HepG2 (cell line): Measurements from ENCODE around the gene CCDC142. TPM values are rescaled to one million over a fixed set of nuclear protein-coding genes. Genes with fewer than 3 reads are reported as not detected.

Experiments used
- DNMT3B ChIP-seq: conservative IDR thresholded peaks from 2 replicates; pipeline ENCODE4 v1.6.1; 2016; ENCODE audit warnings: missing biosample characterization, control low read depth
- IRF2 ChIP-seq: IDR thresholded peaks from 2 replicates; pipeline ENCODE4 v1.6.1; 2018; ENCODE audit warnings: missing genetic modification reagents, missing compliant biosample characterization
- KDM5B ChIP-seq: sonication (generic); formaldehyde crosslinking; IDR thresholded peaks from 2 replicates; pipeline ENCODE4 v1.4.0; 2020; ENCODE audit warnings: missing genetic modification reagents, mild to moderate bottlenecking, borderline replicate concordance
- KLF13 ChIP-seq: sonication (generic); formaldehyde crosslinking; IDR thresholded peaks from 2 replicates; pipeline ENCODE4 v1.4.0; 2020; ENCODE audit warnings: mild to moderate bottlenecking, missing genetic modification reagents
- KMT2B ChIP-seq: IDR thresholded peaks from 2 replicates; pipeline ENCODE4 v1.6.1; 2016; ENCODE audit warnings: missing genetic modification reagents, missing compliant biosample characterization
- MTA3 ChIP-seq: sonication (generic); formaldehyde crosslinking; IDR thresholded peaks from 2 replicates; pipeline ENCODE4 v1.4.0; 2020; ENCODE audit warnings: missing genetic modification reagents
- PRMT3 ChIP-seq: sonication (generic); formaldehyde crosslinking; IDR thresholded peaks from 2 replicates; pipeline ENCODE4 v1.8.1; 2022; ENCODE audit warnings: low read depth, mild to moderate bottlenecking, moderate library complexity, missing genetic modification reagents, borderline replicate concordance
- RFX5 ChIP-seq: IDR thresholded peaks from 2 replicates; pipeline ENCODE4 v1.6.1; 2011; ENCODE audit warnings: low read depth, low read length, improper control_type of control experiment
- TBX2 ChIP-seq: sonication (generic); formaldehyde crosslinking; IDR thresholded peaks from 2 replicates; pipeline ENCODE4 v1.5.0; 2020; ENCODE audit warnings: missing genetic modification reagents, mild to moderate bottlenecking, borderline replicate concordance
- ZFX ChIP-seq: sonication (generic); formaldehyde crosslinking; IDR thresholded peaks from 2 replicates; pipeline ENCODE4 v1.4.0; 2020; ENCODE audit warnings: mild to moderate bottlenecking, low read depth, missing genetic modification reagents, moderate library complexity
- ZMAT3 ChIP-seq: sonication (generic); formaldehyde crosslinking; conservative IDR thresholded peaks from 2 replicates; pipeline ENCODE4 v1.7.0; 2021; ENCODE audit warnings: missing genetic modification reagents
- ZNF274 ChIP-seq: sonication (generic); formaldehyde crosslinking; IDR thresholded peaks from 2 replicates; pipeline ENCODE4 v1.5.1; 2020; ENCODE audit warnings: mild to moderate bottlenecking, missing genetic modification reagents
- ZNF367 ChIP-seq: sonication (generic); formaldehyde crosslinking; IDR thresholded peaks from 2 replicates; pipeline ENCODE4 v1.4.0; 2020; ENCODE audit warnings: missing genetic modification reagents, borderline replicate concordance
- ZNF709 ChIP-seq: sonication (generic); formaldehyde crosslinking; IDR thresholded peaks from 2 replicates; pipeline ENCODE4 v1.5.0; 2020; ENCODE audit warnings: mild to moderate bottlenecking, missing genetic modification reagents
- ZSCAN22 ChIP-seq: sonication (generic); formaldehyde crosslinking; IDR thresholded peaks from 2 replicates; pipeline ENCODE4 v1.4.0; 2020; ENCODE audit warnings: mild to moderate bottlenecking, missing genetic modification reagents
- ZSCAN30 ChIP-seq: sonication (generic); formaldehyde crosslinking; IDR thresholded peaks from 2 replicates; pipeline ENCODE4 v1.5.0; 2020; ENCODE audit warnings: mild to moderate bottlenecking, missing genetic modification reagents
- ZSCAN9 ChIP-seq: IDR thresholded peaks from 2 replicates; pipeline ENCODE4 v1.6.1; 2016; ENCODE audit warnings: borderline replicate concordance
- polyA plus RNA-seq, 8 experiments: library from polyadenylated mRNA; depleted of rRNA in 3 of 8; stranded (reverse) in 7 of 8; unstranded in 1 of 8; fragments of >200 nt; fragmentation: Illumina TruSeq in 4 of 8; extraction: Trizol in 4 of 8; gene quantifications; 2 replicates each; pipeline versions ENCODE4 v1.2.1 to v1.2.3, GENCODE V29; 2011 to 2016; ENCODE audit warnings: low read depth in 4 of 8, missing spikeins in 1 of 8, mixed read lengths in 1 of 8; ENCODE audit not compliant: insufficient read depth in 1 of 8
- total RNA-seq, 5 experiments: library from RNA; depleted of rRNA; stranded (reverse); fragments of >200 nt; fragmentation: Illumina TruSeq; extraction: Trizol; gene quantifications; 2 replicates each; pipeline ENCODE4 v1.2.3, GENCODE V29; 2016; ENCODE audit warnings: low read depth in 1 of 5
- TF ChIP-seq, protein P1 (sequence below): sonication (generic); formaldehyde crosslinking; IDR thresholded peaks from 2 replicates; pipeline ENCODE4 v1.4.0; 2020; ENCODE audit warnings: missing genetic modification reagents, low read depth, mild to moderate bottlenecking, borderline replicate concordance
- TF ChIP-seq, protein P2 (sequence below): sonication (generic); formaldehyde crosslinking; IDR thresholded peaks from 2 replicates; pipeline ENCODE4 v1.8.1; 2023; ENCODE audit warnings: mild to moderate bottlenecking, missing genetic modification reagents
- TF ChIP-seq, protein P3 (sequence below): sonication (generic); formaldehyde crosslinking; IDR thresholded peaks from 2 replicates; pipeline ENCODE4 v1.8.1; 2023; ENCODE audit warnings: mild to moderate bottlenecking, moderate library complexity, missing genetic modification reagents
- TF ChIP-seq, protein P4 (sequence below): sonication (generic); formaldehyde crosslinking; conservative IDR thresholded peaks from 2 replicates; pipeline ENCODE4 v1.8.0; 2022; ENCODE audit warnings: low read depth, missing genetic modification reagents
- TF ChIP-seq, protein P5 (sequence below): sonication (generic); formaldehyde crosslinking; IDR thresholded peaks from 2 replicates; pipeline ENCODE4 v1.5.1; 2020; ENCODE audit warnings: missing genetic modification reagents, mild to moderate bottlenecking, borderline replicate concordance
- TF ChIP-seq, protein P6 (sequence below): IDR thresholded peaks from 2 replicates; pipeline ENCODE4 v1.6.1; 2016; ENCODE audit warnings: missing genetic modification reagents, missing compliant biosample characterization

The CCDC142 gene
- total and polyA plus RNA-seq, 2 of the 13 experiments (the other 11 are each of a cell fraction or from before 2014, with no cell fraction given), result 14.7 to 30.4 TPM

DNA sequence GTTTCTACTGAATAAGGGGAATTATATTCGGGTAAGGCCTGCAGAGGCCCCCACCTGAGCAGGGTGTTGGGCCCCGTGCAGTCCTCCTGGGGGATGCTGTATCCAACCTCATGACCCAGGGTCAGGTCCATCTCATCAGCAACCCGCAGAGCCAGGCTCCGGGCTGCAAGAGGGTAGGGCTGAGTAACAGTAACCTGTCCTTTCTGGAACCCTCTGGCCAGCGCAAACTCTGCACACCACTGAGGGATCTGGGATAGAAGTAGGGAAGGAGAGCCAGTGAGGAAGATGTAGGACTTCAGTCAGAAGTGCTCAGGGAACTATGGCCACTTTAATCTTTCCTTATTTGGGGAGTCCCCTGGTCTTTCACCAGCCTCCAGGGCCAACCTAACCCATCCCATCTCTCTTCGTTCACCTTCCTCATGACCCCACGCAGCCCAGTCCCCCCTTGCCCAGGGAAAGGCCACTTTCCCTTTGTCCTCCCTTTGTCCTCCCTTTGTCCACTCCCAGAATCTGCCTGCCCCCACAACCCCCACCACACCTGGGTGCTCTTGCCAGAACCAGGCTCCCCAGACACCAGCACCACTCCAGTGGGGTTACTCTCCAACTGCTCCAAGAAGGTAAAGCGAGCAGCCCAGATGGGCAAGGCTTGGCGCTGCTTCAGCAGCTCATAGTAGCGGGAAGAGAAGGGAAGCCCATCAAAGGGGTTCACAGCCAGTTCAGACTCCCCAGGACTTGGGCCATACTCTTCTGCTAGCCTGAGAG, 42.3 kb upstream of the CCDC142 start (continued):
- TF ChIP-seq, protein P1, sequence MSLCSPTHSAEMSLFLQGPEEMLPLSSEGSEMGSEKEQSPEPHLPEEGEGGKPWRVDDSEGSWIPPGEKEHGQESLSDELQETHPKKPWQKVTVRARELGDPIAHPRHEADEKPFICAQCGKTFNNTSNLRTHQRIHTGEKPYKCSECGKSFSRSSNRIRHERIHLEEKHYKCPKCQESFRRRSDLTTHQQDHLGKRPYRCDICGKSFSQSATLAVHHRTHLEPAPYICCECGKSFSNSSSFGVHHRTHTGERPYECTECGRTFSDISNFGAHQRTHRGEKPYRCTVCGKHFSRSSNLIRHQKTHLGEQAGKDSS (CRISPR knock-in tag), result peak; percentile 63; the same call in 1 of the 2 replicates
- TF ChIP-seq KDM5B (CRISPR knock-in tag) (0 out of 2 replicates have a peak, but pooled peaks have one; percentile 11), ZSCAN22 (CRISPR knock-in tag) (no peak), KMT2B (CRISPR knock-in tag) (no peak), ZNF709 (CRISPR knock-in tag) (0 out of 2 replicates have a peak, but pooled peaks have one; percentile 54), ZSCAN30 (CRISPR knock-in tag) (no peak), RFX5 (no peak), MTA3 (CRISPR knock-in tag) (no peak), ZNF367 (no peak), PRMT3 (no peak), ZFX (CRISPR knock-in tag) (no peak), DNMT3B (no peak), ZMAT3 (CRISPR knock-in tag) (no peak), KLF13 (CRISPR knock-in tag) (no peak), TBX2 (CRISPR knock-in tag) (no peak), ZNF274 (CRISPR knock-in tag) (peak; percentile 13; the same call in 1 of the 2 replicates), ZSCAN9 (no peak), IRF2 (CRISPR knock-in tag) (no peak)
- TF ChIP-seq, protein P2, sequence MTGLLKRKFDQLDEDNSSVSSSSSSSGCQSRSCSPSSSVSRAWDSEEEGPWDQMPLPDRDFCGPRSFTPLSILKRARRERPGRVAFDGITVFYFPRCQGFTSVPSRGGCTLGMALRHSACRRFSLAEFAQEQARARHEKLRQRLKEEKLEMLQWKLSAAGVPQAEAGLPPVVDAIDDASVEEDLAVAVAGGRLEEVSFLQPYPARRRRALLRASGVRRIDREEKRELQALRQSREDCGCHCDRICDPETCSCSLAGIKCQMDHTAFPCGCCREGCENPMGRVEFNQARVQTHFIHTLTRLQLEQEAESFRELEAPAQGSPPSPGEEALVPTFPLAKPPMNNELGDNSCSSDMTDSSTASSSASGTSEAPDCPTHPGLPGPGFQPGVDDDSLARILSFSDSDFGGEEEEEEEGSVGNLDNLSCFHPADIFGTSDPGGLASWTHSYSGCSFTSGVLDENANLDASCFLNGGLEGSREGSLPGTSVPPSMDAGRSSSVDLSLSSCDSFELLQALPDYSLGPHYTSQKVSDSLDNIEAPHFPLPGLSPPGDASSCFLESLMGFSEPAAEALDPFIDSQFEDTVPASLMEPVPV (CRISPR knock-in tag), result peak; percentile 54; the same call in 1 of the 2 replicates
- TF ChIP-seq, protein P3, sequence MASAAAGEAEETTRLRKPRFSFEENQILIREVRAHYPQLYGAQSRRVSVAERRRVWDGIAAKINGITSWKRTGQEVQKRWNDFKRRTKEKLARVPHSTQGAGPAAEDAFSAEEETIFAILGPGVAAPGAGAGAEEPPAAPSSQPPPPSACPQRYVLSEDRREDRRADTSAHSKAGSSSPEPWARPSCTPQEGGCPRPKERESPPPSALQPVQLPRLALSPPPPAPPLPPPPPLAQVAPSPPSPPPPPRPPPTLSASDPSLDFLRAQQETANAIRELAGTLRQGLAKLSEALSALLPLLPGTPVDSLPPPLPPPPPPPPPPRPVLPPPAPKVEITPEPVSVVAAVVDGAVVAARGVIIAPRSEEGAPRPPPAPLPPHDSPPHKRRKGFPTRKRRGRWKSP (CRISPR knock-in tag), result no peak
- TF ChIP-seq, protein P4, sequence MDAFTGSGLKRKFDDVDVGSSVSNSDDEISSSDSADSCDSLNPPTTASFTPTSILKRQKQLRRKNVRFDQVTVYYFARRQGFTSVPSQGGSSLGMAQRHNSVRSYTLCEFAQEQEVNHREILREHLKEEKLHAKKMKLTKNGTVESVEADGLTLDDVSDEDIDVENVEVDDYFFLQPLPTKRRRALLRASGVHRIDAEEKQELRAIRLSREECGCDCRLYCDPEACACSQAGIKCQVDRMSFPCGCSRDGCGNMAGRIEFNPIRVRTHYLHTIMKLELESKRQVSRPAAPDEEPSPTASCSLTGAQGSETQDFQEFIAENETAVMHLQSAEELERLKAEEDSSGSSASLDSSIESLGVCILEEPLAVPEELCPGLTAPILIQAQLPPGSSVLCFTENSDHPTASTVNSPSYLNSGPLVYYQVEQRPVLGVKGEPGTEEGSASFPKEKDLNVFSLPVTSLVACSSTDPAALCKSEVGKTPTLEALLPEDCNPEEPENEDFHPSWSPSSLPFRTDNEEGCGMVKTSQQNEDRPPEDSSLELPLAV (CRISPR knock-in tag), result no peak
- TF ChIP-seq, protein P5, sequence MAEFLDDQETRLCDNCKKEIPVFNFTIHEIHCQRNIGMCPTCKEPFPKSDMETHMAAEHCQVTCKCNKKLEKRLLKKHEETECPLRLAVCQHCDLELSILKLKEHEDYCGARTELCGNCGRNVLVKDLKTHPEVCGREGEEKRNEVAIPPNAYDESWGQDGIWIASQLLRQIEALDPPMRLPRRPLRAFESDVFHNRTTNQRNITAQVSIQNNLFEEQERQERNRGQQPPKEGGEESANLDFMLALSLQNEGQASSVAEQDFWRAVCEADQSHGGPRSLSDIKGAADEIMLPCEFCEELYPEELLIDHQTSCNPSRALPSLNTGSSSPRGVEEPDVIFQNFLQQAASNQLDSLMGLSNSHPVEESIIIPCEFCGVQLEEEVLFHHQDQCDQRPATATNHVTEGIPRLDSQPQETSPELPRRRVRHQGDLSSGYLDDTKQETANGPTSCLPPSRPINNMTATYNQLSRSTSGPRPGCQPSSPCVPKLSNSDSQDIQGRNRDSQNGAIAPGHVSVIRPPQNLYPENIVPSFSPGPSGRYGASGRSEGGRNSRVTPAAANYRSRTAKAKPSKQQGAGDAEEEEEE (CRISPR knock-in tag), result 0 out of 2 replicates have a peak, but pooled peaks have one; percentile 54
- TF ChIP-seq, protein P6, sequence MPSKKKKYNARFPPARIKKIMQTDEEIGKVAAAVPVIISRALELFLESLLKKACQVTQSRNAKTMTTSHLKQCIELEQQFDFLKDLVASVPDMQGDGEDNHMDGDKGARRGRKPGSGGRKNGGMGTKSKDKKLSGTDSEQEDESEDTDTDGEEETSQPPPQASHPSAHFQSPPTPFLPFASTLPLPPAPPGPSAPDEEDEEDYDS, result no peak
